GM18519 (cell line): ENCODE data around the gene MAML3.

Experiments used
- ATAC-seq: cut with Tn5 transposase; IDR thresholded peaks from one replicate; pipeline ENCODE4 v1.9.1; 2021; ENCODE audit warnings: mild to moderate bottlenecking, moderate library complexity; ENCODE audit not compliant: unreplicated experiment, low FRiP score

MAML3 gene

GRCh38 chr4:140153718-140154571 lies at the start of gene MAML3:
Gene MAML3 (minus strand): TSS chr4:140154184. CDS start chr4:140153327, 857 bp downstream.
- ATAC-seq: no peak

- ATAC-seq: no peak
These were observed 45.0 kb upstream of the MAML3 start for GRCh38 chr4:140198942-140199341.

- ATAC-seq: no peak
These were observed 41.8 kb upstream of the MAML3 start for GRCh38 chr4:140195806-140196205.

GRCh38 chr4:140189805-140190204 lies 35.8 kb upstream of the MAML3 start:
- ATAC-seq: no peak

GRCh38 chr4:140188975-140189374 lies 35.0 kb upstream of the MAML3 start:
- ATAC-seq: no peak

- no peak for ATAC-seq
These were observed 33.3 kb upstream of the MAML3 start for GRCh38 chr4:140187316-140187695.

- ATAC-seq: no peak
These were observed 32.8 kb upstream of the MAML3 start for GRCh38 chr4:140186651-140187315.

- no peak for ATAC-seq
These were observed 32.1 kb upstream of the MAML3 start for GRCh38 chr4:140186082-140186438.

- no peak for ATAC-seq
These were observed 31.6 kb upstream of the MAML3 start for GRCh38 chr4:140185412-140186081.

- no peak for ATAC-seq
These were observed 29.3 kb upstream of the MAML3 start for GRCh38 chr4:140183270-140183669.

- no peak for ATAC-seq
These were observed 26.6 kb upstream of the MAML3 start for GRCh38 chr4:140180577-140180976.

- ATAC-seq: no peak
These were observed 22.8 kb upstream of the MAML3 start for GRCh38 chr4:140176735-140177134.

GRCh38 chr4:140174543-140174942 lies 20.6 kb upstream of the MAML3 start:
- ATAC-seq: no peak

GRCh38 chr4:140172960-140173359 lies 19.0 kb upstream of the MAML3 start:
- no peak for ATAC-seq

- ATAC-seq: no peak
These were observed 16.3 kb upstream of the MAML3 start for GRCh38 chr4:140170299-140170698.

- ATAC-seq: no peak
These were observed 15.0 kb upstream of the MAML3 start for GRCh38 chr4:140168936-140169335.

- no peak for ATAC-seq
These were observed 14.5 kb upstream of the MAML3 start for GRCh38 chr4:140168474-140168873.

- no peak for ATAC-seq
These were observed 9.2 kb upstream of the MAML3 start for GRCh38 chr4:140163029-140163810.

GRCh38 chr4:140162596-140162995 lies 8.6 kb upstream of the MAML3 start:
- no peak for ATAC-seq

- no peak for ATAC-seq
These were observed 4.5 kb upstream of the MAML3 start for GRCh38 chr4:140158365-140159030.
